NCI-H345 treated with DMSO at 0.1 percent for 48 hours (cell line): ENCODE data around the gene C4orf50.
"Not testable (repeated sequence)": the region's sequence is repeated elsewhere in the genome, so short reads cannot be mapped to it uniquely, and the experiment has no call there.

Source experiments
- DNase-seq: peaks from one replicate; lab custom pipeline; 2025; ENCODE audit not compliant: unreplicated experiment; lab: John Stamatoyannopoulos, UW

Gene C4orf50

GRCh38 chr4:5869966-5870619, 148.1 kb downstream of the C4orf50 start:
- no peak for DNase-seq

GRCh38 chr4:5867866-5868265, 150.4 kb downstream of the C4orf50 start:
- no peak for DNase-seq

GRCh38 chr4:5866841-5867813, 151.1 kb downstream of the C4orf50 start:
- no peak for DNase-seq

- no peak for DNase-seq
These were observed 152.2 kb downstream of the C4orf50 start for GRCh38 chr4:5865896-5866599.

GRCh38 chr4:5863461-5864113, 154.6 kb downstream of the C4orf50 start:
- no peak for DNase-seq

- DNase-seq: no peak
These were observed 160.0 kb downstream of the C4orf50 start for GRCh38 chr4:5858020-5858769.

GRCh38 chr4:5857199-5857598, 161.0 kb downstream of the C4orf50 start:
- DNase-seq: no peak

GRCh38 chr4:5856362-5856761, 161.9 kb downstream of the C4orf50 start:
- DNase-seq: not testable (repeated sequence)

GRCh38 chr4:5854929-5855328, 163.3 kb downstream of the C4orf50 start:
- no peak for DNase-seq

GRCh38 chr4:5852523-5853202, 165.6 kb downstream of the C4orf50 start:
- DNase-seq: no peak

GRCh38 chr4:5851637-5852301, 166.5 kb downstream of the C4orf50 start:
- DNase-seq: no peak
